ENCODE measurements around the gene MC5R.

MC5R gene

DNA sequence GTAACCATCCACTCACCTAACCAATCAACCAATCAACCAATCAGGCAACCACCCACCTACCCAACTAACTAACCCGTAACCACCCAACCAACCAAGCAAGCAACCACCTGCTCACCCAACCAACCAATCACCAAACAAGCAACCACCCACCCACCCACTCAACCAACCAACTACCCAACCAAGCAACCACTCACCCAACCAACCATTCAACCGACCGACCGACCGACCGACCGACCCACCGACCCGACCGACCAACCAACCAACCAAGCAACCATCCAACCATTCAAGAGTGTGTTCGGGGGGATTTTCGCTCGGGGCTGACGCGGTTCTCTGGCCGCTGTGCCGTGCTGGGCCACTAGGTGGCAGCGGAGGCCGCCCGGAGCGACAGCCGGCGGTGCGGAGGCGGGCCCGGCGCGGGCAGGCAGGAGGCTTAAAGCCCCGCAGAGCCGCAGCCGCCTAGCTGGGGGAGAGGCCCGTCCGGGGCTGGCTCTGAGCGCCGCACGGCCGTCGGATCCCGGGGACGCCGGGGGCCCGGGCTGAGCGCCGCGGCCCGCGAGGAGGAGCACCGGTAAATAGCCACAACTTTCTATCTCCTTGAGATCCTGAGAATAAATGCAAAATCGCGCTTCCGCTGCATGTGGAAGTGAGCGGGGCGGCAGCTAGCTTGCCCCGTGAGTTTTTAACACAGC, at the start of gene MC5R:
Gene MC5R (plus strand): TSS at position 443 of the 689 bp plus-strand sequence. CDS start 1,617 bp downstream, outside the sequence.
- H3K9ac ChIP-seq, result no peak within 1 kb of the TSS
- H3K27ac ChIP-seq, result no peak within 1 kb of the TSS
- no peaks in the 10 kb centered on the region for H3K9me3 ChIP-seq (ENCODE audit: control insufficient read depth, low read length)
- H3K79me2 ChIP-seq, result no peaks in the 10 kb centered on the region
- H3K36me3 ChIP-seq (ENCODE audit: control insufficient read depth, insufficient read depth, low read length), result no peaks in the 10 kb centered on the region
- TF ChIP-seq, protein P1, sequence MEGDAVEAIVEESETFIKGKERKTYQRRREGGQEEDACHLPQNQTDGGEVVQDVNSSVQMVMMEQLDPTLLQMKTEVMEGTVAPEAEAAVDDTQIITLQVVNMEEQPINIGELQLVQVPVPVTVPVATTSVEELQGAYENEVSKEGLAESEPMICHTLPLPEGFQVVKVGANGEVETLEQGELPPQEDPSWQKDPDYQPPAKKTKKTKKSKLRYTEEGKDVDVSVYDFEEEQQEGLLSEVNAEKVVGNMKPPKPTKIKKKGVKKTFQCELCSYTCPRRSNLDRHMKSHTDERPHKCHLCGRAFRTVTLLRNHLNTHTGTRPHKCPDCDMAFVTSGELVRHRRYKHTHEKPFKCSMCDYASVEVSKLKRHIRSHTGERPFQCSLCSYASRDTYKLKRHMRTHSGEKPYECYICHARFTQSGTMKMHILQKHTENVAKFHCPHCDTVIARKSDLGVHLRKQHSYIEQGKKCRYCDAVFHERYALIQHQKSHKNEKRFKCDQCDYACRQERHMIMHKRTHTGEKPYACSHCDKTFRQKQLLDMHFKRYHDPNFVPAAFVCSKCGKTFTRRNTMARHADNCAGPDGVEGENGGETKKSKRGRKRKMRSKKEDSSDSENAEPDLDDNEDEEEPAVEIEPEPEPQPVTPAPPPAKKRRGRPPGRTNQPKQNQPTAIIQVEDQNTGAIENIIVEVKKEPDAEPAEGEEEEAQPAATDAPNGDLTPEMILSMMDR (IDR thresholded peaks at IDR 0.05), result peak; percentile 88
- peak within 1 kb of the TSS; percentile 63 for H2AFZ ChIP-seq
- H3K4me3 ChIP-seq (ENCODE audit: low read depth, low read length), result peak within 1 kb of the TSS; percentile 42
- no peaks in the 10 kb centered on the region for H3K27me3 ChIP-seq (ENCODE audit: control insufficient read depth, insufficient read depth, low read length)
- H3K4me1 ChIP-seq, result no peaks in the 10 kb centered on the region
- H3K4me2 ChIP-seq (ENCODE audit: low read length), result peak within 1 kb of the TSS; percentile 78

GRCh38 chr18:13775058-13775457, 48.9 kb upstream of the MC5R start:
- no peak overlapping the region for H2AFZ ChIP-seq
- no peak overlapping the region for H3K9ac ChIP-seq
- no peaks in the 10 kb centered on the region for H3K27me3 ChIP-seq (ENCODE audit: control insufficient read depth, insufficient read depth, low read length)
- H3K27ac ChIP-seq, result no peak overlapping the region
- no peak overlapping the region for H3K4me2 ChIP-seq (ENCODE audit: low read length)
- no peak overlapping the region for H3K4me3 ChIP-seq (ENCODE audit: low read depth, low read length)
- no peaks in the 10 kb centered on the region for H3K9me3 ChIP-seq (ENCODE audit: control insufficient read depth, low read length)
- H3K79me2 ChIP-seq, result no peaks in the 10 kb centered on the region
- no peaks in the 10 kb centered on the region for H3K36me3 ChIP-seq (ENCODE audit: control insufficient read depth, insufficient read depth, low read length)
- TF ChIP-seq, protein P1 (IDR thresholded peaks at IDR 0.05), result no peak
- H3K4me1 ChIP-seq, result no peaks in the 10 kb centered on the region

DNA sequence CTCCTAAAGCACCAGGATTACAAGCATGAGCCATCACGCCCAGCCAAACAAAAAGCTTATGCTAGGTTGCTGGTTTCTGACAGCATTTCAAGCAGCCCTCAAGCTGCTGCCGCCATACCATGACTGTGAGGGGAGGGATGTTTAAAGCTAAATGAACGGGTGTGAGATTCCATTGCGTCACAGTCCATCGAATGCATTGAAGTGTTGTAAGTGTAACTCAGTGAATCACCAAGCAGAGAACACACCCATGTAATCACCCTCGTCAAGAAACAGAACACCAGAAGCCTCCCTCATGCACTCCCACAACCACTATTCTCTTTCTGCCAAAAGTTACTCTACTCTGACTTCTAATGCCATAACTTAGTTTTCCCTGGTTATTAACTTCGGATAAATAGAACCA, 32.8 kb upstream of the MC5R start:
- H3K9ac ChIP-seq, result no peak overlapping the region
- no peak overlapping the region for H3K27ac ChIP-seq
- TF ChIP-seq, protein P1 (IDR thresholded peaks at IDR 0.05), result no peak
- no peak overlapping the region for H3K4me2 ChIP-seq (ENCODE audit: low read length)
- no peaks in the 10 kb centered on the region for H3K9me3 ChIP-seq (ENCODE audit: control insufficient read depth, low read length)
- no peaks in the 10 kb centered on the region for H3K27me3 ChIP-seq (ENCODE audit: control insufficient read depth, insufficient read depth, low read length)
- no peaks in the 10 kb centered on the region for H3K36me3 ChIP-seq (ENCODE audit: control insufficient read depth, insufficient read depth, low read length)
- no peak overlapping the region for H3K4me3 ChIP-seq (ENCODE audit: low read depth, low read length)
- no peak overlapping the region for H2AFZ ChIP-seq
- H3K79me2 ChIP-seq, result no peaks in the 10 kb centered on the region
- H3K4me1 ChIP-seq, result no peaks in the 10 kb centered on the region

DNA sequence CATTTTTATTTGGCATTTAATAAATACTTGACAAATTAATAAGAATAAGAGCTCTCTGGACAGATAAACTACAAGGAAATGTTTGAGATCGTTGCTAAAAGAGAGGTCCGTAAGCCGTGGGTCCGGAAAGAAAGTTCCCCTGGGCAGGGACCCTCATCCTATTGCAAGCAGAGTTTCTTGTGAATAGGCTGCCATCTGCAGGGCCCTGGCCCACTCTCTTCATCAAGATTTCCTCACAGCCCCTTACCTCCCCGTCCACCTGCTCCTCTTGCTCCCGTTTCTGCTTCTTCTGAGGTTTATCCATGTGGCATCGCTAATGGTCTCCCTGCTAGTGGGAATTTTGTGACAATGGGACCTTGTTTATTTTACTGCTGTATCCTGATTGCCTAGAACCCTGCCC, 30.1 kb upstream of the MC5R start:
- H3K79me2 ChIP-seq, result no peaks in the 10 kb centered on the region
- H3K9me3 ChIP-seq (ENCODE audit: control insufficient read depth, low read length), result no peaks in the 10 kb centered on the region
- H2AFZ ChIP-seq, result no peak overlapping the region
- no peak overlapping the region for H3K4me2 ChIP-seq (ENCODE audit: low read length)
- TF ChIP-seq, protein P1 (IDR thresholded peaks at IDR 0.05), result no peak
- H3K36me3 ChIP-seq (ENCODE audit: control insufficient read depth, insufficient read depth, low read length), result no peaks in the 10 kb centered on the region
- no peaks in the 10 kb centered on the region for H3K4me1 ChIP-seq
- H3K27me3 ChIP-seq (ENCODE audit: control insufficient read depth, insufficient read depth, low read length), result no peaks in the 10 kb centered on the region
- H3K4me3 ChIP-seq (ENCODE audit: low read depth, low read length), result no peak overlapping the region
- H3K27ac ChIP-seq, result no peak overlapping the region
- no peak overlapping the region for H3K9ac ChIP-seq

- no peaks in the 10 kb centered on the region for H3K4me1 ChIP-seq
- no peaks in the 10 kb centered on the region for H3K27me3 ChIP-seq (ENCODE audit: control insufficient read depth, insufficient read depth, low read length)
- no peaks in the 10 kb centered on the region for H3K79me2 ChIP-seq
- H3K9ac ChIP-seq, result no peak overlapping the region
- no peaks in the 10 kb centered on the region for H3K9me3 ChIP-seq (ENCODE audit: control insufficient read depth, low read length)
- TF ChIP-seq, protein P1 (IDR thresholded peaks at IDR 0.05), result no peak
- no peak overlapping the region for H3K4me2 ChIP-seq (ENCODE audit: low read length)
- H3K27ac ChIP-seq, result no peak overlapping the region
- H2AFZ ChIP-seq, result no peak overlapping the region
- H3K4me3 ChIP-seq (ENCODE audit: low read depth, low read length), result no peak overlapping the region
- H3K36me3 ChIP-seq (ENCODE audit: control insufficient read depth, insufficient read depth, low read length), result no peaks in the 10 kb centered on the region
These were observed 27.4 kb upstream of the MC5R start for GRCh38 chr18:13796515-13796914.

Measured in parathyroid adenoma (tissue), 2 donors.